ENCODE measurements around the gene GIMAP2.

GIMAP2 gene

GRCh38 chr7:150666412-150666811 is 19.1 kb upstream of the GIMAP2 start:
- TF ChIP-seq CEBPB (IDR thresholded peaks at IDR 0.05) (no peak), ZBTB7A (IDR thresholded peaks at IDR 0.05; ENCODE audit: low read depth) (no peak), YY1 (IDR thresholded peaks at IDR 0.05; ENCODE audit: low read depth) (no peak), NFIC (IDR thresholded peaks at IDR 0.05) (no peak), CREB1 (IDR thresholded peaks at IDR 0.05; ENCODE audit: low read depth) (no peak), TAF1 (IDR thresholded peaks at IDR 0.05; ENCODE audit: low read depth) (no peak), EP300 (IDR thresholded peaks at IDR 0.05; ENCODE audit: borderline replicate concordance) (no peak), EGR1 (IDR thresholded peaks at IDR 0.05) (no peak), REST (IDR thresholded peaks at IDR 0.05; ENCODE audit: low read depth) (no peak), USF1 (IDR thresholded peaks at IDR 0.05) (no peak), MAX (IDR thresholded peaks at IDR 0.05) (no peak), TCF12 (IDR thresholded peaks at IDR 0.05; ENCODE audit: low read depth) (no peak), RAD21 (IDR thresholded peaks at IDR 0.05; ENCODE audit: low read depth) (no peak), FOXM1 (IDR thresholded peaks at IDR 0.05; ENCODE audit: borderline replicate concordance, low read depth) (no peak), TEAD4 (IDR thresholded peaks at IDR 0.05) (no peak)

GRCh38 chr7:150668472-150668911 is 17.0 kb upstream of the GIMAP2 start:
- TF ChIP-seq EP300 (IDR thresholded peaks at IDR 0.05; ENCODE audit: borderline replicate concordance): no peak
- TF ChIP-seq TEAD4 (IDR thresholded peaks at IDR 0.05): no peak
- no peak for TF ChIP-seq MAX (IDR thresholded peaks at IDR 0.05)
- no peak for TF ChIP-seq USF1 (IDR thresholded peaks at IDR 0.05)
- TF ChIP-seq CEBPB (IDR thresholded peaks at IDR 0.05): no peak
- no peak for TF ChIP-seq YY1 (IDR thresholded peaks at IDR 0.05; ENCODE audit: low read depth)
- TF ChIP-seq REST (IDR thresholded peaks at IDR 0.05; ENCODE audit: low read depth): no peak
- no peak for TF ChIP-seq TAF1 (IDR thresholded peaks at IDR 0.05; ENCODE audit: low read depth)
- no peak for TF ChIP-seq TCF12 (IDR thresholded peaks at IDR 0.05; ENCODE audit: low read depth)
- no peak for TF ChIP-seq ZBTB7A (IDR thresholded peaks at IDR 0.05; ENCODE audit: low read depth)

GRCh38 chr7:150668977-150669376 is 16.5 kb upstream of the GIMAP2 start:
- TF ChIP-seq USF1 (IDR thresholded peaks at IDR 0.05) (no peak), CEBPB (IDR thresholded peaks at IDR 0.05) (no peak), EGR1 (IDR thresholded peaks at IDR 0.05) (no peak), TEAD4 (IDR thresholded peaks at IDR 0.05) (no peak), CREB1 (IDR thresholded peaks at IDR 0.05; ENCODE audit: low read depth) (no peak), ZBTB7A (IDR thresholded peaks at IDR 0.05; ENCODE audit: low read depth) (no peak), FOXM1 (IDR thresholded peaks at IDR 0.05; ENCODE audit: borderline replicate concordance, low read depth) (no peak), TCF12 (IDR thresholded peaks at IDR 0.05; ENCODE audit: low read depth) (no peak), TAF1 (IDR thresholded peaks at IDR 0.05; ENCODE audit: low read depth) (no peak), EP300 (IDR thresholded peaks at IDR 0.05; ENCODE audit: borderline replicate concordance) (no peak), REST (IDR thresholded peaks at IDR 0.05; ENCODE audit: low read depth) (no peak), NFIC (IDR thresholded peaks at IDR 0.05) (no peak), YY1 (IDR thresholded peaks at IDR 0.05; ENCODE audit: low read depth) (no peak), RAD21 (IDR thresholded peaks at IDR 0.05; ENCODE audit: low read depth) (no peak), MAX (IDR thresholded peaks at IDR 0.05) (no peak)

GRCh38 chr7:150675714-150676113 is 9.8 kb upstream of the GIMAP2 start:
- TF ChIP-seq USF1 (IDR thresholded peaks at IDR 0.05): no peak
- TF ChIP-seq EP300 (IDR thresholded peaks at IDR 0.05; ENCODE audit: borderline replicate concordance): no peak
- no peak for TF ChIP-seq TCF12 (IDR thresholded peaks at IDR 0.05; ENCODE audit: low read depth)
- TF ChIP-seq TEAD4 (IDR thresholded peaks at IDR 0.05): no peak
- TF ChIP-seq CEBPB (IDR thresholded peaks at IDR 0.05): no peak
- TF ChIP-seq YY1 (IDR thresholded peaks at IDR 0.05; ENCODE audit: low read depth): no peak
- no peak for TF ChIP-seq ZBTB7A (IDR thresholded peaks at IDR 0.05; ENCODE audit: low read depth)
